K562 (cell line): ENCODE measurements around the gene LYRM1. TPM values are rescaled to one million over a fixed set of nuclear protein-coding genes. Genes with fewer than 3 reads are reported as not detected.

Experiments used
- EP300 ChIP-seq: IDR thresholded peaks from 2 replicates; pipeline ENCODE4 v1.6.1; 2012; ENCODE audit warnings: low read length, improper control_type of control experiment
- OTX1 ChIP-seq: fragments of 450-650 bp; formaldehyde crosslinking; IDR thresholded peaks from 2 replicates; pipeline ENCODE4 v1.4.0; 2022; ENCODE audit warnings: mild to moderate bottlenecking
- RBM15 ChIP-seq: fragments of 200-400 bp; formaldehyde crosslinking; IDR thresholded peaks from 2 replicates; pipeline ENCODE4 v1.6.1; 2018; ENCODE audit warnings: mild to moderate bottlenecking, low read length, moderate library complexity; ENCODE audit not compliant: insufficient read depth
- RCOR1 ChIP-seq, 2 experiments: IDR thresholded peaks; 2 replicates each; pipeline ENCODE4 v1.6.1; 2012; ENCODE audit warnings: low read depth in 2 of 2, low read length in 2 of 2, borderline replicate concordance in 1 of 2, improper control_type of control experiment in 1 of 2
- SMC3 ChIP-seq: conservative IDR thresholded peaks from 2 replicates; pipeline ENCODE4 v1.6.1; 2011; ENCODE audit warnings: low read depth, low read length, improper control_type of control experiment; ENCODE audit not compliant: insufficient read depth
- TCF3 ChIP-seq: sonication (generic); formaldehyde crosslinking; IDR thresholded peaks from 2 replicates; pipeline ENCODE4 v1.4.0; 2020; ENCODE audit warnings: mild to moderate bottlenecking, missing genetic modification reagents
- polyA plus RNA-seq, 8 experiments: library from polyadenylated mRNA; depleted of rRNA in 4 of 8; stranded (reverse) in 5 of 8; unstranded in 3 of 8; fragments of >200 nt; fragmentation: Nextera tagmentation in 2 of 8; fragmentation: Illumina TruSeq in 1 of 8; extraction: Ambion mirVana in 2 of 8; extraction: Trizol in 1 of 8; gene quantifications; 2 replicates each; pipeline versions ENCODE4 v1.2.1 to v1.2.3, GENCODE V29; 2011 to 2014; ENCODE audit warnings: inconsistent platforms in 1 of 8, missing spikeins in 1 of 8
- total RNA-seq, 7 experiments: library from RNA; depleted of rRNA in 6 of 7; stranded (reverse); fragments of >200 nt in 6 of 7; fragmentation: Illumina TruSeq in 2 of 7; extraction: Trizol in 2 of 7; gene quantifications; 2 replicates each; pipeline versions ENCODE4 v1.2.1 to v1.2.3, GENCODE V29; 2011 to 2021; ENCODE audit warnings: low replicate concordance in 1 of 7
- TF ChIP-seq, protein P1 (sequence below): sonication (generic); formaldehyde crosslinking; IDR thresholded peaks from 2 replicates; pipeline ENCODE4 v1.8.1; 2023; ENCODE audit warnings: missing genetic modification reagents, mild to moderate bottlenecking, borderline replicate concordance
- TF ChIP-seq, protein P2 (sequence below): fragments of 450-650 bp; IDR thresholded peaks from 2 replicates; pipeline ENCODE4 v1.6.1; 2017; ENCODE audit warnings: antibody characterized with exemption
- TF ChIP-seq, protein P3 (sequence below), 2 experiments: fragments of 450-650 bp; IDR thresholded peaks; 2 replicates each; pipeline ENCODE4 v1.6.1; 2016; ENCODE audit warnings: mild to moderate bottlenecking in 2 of 2, borderline replicate concordance in 1 of 2, low read depth in 1 of 2, moderate library complexity in 1 of 2

LYRM1 gene
- total and polyA plus RNA-seq, 9 of the 15 experiments (the other 6 are each of a cell fraction or from before 2014, with no cell fraction given): 17.5 to 44.1 (median 32.7) TPM

DNA sequence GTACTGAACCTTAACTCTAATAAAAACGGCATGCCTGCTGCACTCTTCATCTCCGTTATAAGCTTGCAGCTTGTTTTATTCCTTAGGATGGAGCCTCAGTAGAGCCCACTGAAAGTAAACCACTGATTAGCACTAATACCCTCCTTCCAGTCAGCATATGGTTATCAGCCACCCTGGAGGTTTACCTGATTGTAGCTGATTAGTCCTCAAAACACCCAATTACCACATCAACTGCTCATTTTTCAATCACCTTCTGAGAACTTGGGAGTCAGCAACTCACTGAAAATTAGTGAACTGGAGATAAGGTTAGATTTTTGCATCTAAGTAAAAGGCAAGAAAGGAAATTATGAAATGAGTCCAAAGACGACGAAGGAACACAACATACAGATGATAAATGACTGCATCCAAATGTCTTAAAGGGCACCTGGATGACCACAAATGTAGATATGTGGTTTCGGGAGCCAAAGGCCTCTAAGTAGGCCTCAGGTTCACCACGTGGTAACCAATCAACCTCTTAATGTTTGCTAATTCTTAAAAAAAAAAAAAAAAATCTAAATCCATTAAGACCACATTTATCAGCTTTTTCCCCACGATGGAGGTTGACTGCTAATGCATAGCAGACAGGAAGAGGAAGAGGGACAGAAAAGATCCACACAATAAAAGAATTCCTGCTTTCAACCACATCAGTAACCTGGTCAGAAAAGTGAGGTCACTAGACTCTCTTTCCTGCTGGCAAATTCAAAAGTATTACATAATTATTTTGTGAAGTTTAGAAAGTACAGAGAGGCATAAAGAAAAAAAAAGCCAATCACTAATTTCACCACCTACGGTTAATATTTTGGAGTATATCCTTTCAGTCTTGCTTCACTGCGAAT is 28.4 kb upstream of the LYRM1 start (continued):
- TF ChIP-seq, protein P1, sequence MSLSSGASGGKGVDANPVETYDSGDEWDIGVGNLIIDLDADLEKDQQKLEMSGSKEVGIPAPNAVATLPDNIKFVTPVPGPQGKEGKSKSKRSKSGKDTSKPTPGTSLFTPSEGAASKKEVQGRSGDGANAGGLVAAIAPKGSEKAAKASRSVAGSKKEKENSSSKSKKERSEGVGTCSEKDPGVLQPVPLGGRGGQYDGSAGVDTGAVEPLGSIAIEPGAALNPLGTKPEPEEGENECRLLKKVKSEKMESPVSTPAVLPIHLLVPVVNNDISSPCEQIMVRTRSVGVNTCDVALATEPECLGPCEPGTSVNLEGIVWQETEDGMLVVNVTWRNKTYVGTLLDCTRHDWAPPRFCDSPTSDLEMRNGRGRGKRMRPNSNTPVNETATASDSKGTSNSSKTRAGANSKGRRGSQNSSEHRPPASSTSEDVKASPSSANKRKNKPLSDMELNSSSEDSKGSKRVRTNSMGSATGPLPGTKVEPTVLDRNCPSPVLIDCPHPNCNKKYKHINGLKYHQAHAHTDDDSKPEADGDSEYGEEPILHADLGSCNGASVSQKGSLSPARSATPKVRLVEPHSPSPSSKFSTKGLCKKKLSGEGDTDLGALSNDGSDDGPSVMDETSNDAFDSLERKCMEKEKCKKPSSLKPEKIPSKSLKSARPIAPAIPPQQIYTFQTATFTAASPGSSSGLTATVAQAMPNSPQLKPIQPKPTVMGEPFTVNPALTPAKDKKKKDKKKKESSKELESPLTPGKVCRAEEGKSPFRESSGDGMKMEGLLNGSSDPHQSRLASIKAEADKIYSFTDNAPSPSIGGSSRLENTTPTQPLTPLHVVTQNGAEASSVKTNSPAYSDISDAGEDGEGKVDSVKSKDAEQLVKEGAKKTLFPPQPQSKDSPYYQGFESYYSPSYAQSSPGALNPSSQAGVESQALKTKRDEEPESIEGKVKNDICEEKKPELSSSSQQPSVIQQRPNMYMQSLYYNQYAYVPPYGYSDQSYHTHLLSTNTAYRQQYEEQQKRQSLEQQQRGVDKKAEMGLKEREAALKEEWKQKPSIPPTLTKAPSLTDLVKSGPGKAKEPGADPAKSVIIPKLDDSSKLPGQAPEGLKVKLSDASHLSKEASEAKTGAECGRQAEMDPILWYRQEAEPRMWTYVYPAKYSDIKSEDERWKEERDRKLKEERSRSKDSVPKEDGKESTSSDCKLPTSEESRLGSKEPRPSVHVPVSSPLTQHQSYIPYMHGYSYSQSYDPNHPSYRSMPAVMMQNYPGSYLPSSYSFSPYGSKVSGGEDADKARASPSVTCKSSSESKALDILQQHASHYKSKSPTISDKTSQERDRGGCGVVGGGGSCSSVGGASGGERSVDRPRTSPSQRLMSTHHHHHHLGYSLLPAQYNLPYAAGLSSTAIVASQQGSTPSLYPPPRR (CRISPR knock-in tag): no peak
- TF ChIP-seq RCOR1 (IDR thresholded peaks at IDR 0.05; ENCODE audit: borderline replicate concordance in 1 of 2, low read depth in 2 of 2, low read length in 2 of 2) (0 out of 4 replicates have a peak, but pooled peaks of 1 of the 2 experiments have one; percentile 36), TCF3 (CRISPR knock-in tag) (peak; percentile 63; the same call in 1 of the 2 replicates), EP300 (0 out of 2 replicates have a peak, but pooled peaks have one; percentile 16), SMC3 (no peak), RBM15 (no peak), OTX1 (no peak)
- TF ChIP-seq, protein P2, sequence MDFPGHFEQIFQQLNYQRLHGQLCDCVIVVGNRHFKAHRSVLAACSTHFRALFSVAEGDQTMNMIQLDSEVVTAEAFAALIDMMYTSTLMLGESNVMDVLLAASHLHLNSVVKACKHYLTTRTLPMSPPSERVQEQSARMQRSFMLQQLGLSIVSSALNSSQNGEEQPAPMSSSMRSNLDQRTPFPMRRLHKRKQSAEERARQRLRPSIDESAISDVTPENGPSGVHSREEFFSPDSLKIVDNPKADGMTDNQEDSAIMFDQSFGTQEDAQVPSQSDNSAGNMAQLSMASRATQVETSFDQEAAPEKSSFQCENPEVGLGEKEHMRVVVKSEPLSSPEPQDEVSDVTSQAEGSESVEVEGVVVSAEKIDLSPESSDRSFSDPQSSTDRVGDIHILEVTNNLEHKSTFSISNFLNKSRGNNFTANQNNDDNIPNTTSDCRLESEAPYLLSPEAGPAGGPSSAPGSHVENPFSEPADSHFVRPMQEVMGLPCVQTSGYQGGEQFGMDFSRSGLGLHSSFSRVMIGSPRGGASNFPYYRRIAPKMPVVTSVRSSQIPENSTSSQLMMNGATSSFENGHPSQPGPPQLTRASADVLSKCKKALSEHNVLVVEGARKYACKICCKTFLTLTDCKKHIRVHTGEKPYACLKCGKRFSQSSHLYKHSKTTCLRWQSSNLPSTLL: no peak
- TF ChIP-seq, protein P3, sequence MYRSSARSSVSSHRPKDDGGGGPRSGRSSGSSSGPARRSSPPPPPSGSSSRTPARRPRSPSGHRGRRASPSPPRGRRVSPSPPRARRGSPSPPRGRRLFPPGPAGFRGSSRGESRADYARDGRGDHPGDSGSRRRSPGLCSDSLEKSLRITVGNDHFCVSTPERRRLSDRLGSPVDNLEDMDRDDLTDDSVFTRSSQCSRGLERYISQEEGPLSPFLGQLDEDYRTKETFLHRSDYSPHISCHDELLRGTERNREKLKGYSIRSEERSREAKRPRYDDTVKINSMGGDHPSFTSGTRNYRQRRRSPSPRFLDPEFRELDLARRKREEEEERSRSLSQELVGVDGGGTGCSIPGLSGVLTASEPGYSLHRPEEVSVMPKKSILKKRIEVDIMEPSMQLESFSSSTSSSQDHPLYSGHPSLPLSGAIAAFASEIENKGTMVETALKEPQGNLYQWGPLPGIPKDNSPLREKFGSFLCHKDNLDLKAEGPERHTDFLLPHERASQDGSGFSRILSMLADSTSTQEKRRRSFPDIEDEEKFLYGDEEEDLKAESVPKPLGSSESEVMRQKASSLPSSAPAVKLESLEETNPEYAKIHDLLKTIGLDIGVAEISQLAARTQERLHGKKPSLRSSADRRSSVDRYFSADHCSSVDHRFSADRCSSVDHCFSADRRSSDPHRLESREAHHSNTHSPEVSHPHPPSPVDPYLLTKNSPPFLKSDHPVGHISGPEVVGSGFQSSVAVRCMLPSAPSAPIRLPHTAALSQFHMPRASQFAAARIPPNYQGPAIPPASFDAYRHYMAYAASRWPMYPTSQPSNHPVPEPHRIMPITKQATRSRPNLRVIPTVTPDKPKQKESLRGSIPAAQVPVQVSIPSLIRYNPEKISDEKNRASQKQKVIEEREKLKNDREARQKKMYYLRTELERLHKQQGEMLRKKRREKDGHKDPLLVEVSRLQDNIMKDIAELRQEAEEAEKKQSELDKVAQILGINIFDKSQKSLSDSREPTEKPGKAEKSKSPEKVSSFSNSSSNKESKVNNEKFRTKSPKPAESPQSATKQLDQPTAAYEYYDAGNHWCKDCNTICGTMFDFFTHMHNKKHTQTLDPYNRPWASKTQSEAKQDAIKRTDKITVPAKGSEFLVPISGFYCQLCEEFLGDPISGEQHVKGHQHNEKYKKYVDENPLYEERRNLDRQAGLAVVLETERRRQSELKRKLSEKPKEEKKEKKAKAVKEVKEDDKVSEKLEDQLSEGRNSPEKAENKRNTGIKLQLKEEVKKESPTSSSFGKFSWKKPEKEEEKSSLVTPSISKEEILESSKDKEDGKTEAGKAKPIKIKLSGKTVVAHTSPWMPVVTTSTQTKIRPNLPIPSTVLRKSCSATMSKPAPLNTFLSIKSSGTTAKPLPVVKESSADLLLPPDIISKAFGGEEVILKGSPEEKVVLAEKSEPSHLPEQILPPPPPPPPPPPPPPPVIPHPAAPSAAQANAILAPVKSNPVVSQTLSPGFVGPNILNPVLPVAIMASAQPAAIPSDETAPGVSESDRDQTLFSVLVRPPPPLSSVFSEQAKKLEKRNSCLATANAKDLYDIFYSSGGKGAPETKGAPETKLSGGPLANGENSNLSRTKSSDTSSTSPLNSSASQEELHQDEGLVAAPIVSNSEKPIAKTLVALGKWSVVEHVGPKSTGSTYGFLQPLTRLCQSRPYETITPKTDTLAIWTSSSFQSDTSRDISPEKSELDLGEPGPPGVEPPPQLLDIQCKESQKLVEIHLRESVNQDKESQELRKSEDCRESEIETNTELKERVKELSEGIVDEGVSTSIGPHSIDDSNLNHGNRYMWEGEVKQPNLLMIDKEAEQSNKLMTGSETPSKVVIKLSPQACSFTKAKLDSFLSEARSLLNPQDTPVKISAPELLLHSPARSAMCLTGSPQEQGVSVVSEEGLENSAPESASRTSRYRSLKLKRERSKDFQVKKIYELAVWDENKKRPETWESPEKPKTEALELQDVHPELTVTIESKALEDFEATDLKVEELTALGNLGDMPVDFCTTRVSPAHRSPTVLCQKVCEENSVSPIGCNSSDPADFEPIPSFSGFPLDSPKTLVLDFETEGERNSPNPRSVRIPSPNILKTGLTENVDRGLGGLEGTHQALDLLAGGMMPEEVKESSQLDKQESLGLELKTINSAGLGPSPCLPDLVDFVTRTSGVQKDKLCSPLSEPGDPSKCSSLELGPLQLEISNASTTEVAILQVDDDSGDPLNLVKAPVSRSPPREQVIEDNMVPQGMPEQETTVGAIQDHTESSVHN (IDR thresholded peaks at IDR 0.05; ENCODE audit: borderline replicate concordance in 1 of 2, low read depth in 1 of 2): no peak
